Motor neuron (in vitro differentiated cells): Measurements from ENCODE around the gene DPM2. TPM values are rescaled to one million over a fixed set of nuclear protein-coding genes. Genes with fewer than 3 reads are reported as not detected.

Experiments used
- ATAC-seq, 8 experiments: fragments of 200-7000 bp; cut with Tn5 transposase; replicated peaks in 6 of 8; 2 replicates each; pipeline ENCODE4 v1.8.0; 2021; ENCODE audit warnings: mild to moderate bottlenecking in 8 of 8, moderate library complexity in 8 of 8
- H3K27ac ChIP-seq, 2 donors: fragments of 250-450 bp; sonication (Bioruptor Pico); 2 replicates each; pipeline ENCODE4 v1.9.0; 2021; ENCODE audit warnings: antibody characterized with exemption in 2 of 2, mild to moderate bottlenecking in 2 of 2, moderate library complexity in 1 of 2
- H3K4me1 ChIP-seq, 2 donors: fragments of 250-450 bp; sonication (Bioruptor Pico); replicated peaks in 1 of 2; 2 replicates each; pipeline ENCODE4 v1.6.1; 2021; ENCODE audit warnings: antibody characterized with exemption in 2 of 2, mild to moderate bottlenecking in 2 of 2, moderate library complexity in 1 of 2
- H3K4me3 ChIP-seq, 5 donors: fragments of 250-450 bp; sonication (Bioruptor Pico); 2 replicates each; pipeline ENCODE4 v1.9.0; 2021; ENCODE audit warnings: antibody characterized with exemption in 5 of 5, mild to moderate bottlenecking in 5 of 5, moderate library complexity in 4 of 5
- WGBS, 10 experiments: fragments of 450-650 bp; shearing (Covaris generic); methylation state at CpG; one replicate each; pipeline ENCODE4 v1.0.0; 2022; 5-methylcytosine and 5-hydroxymethylcytosine counted together
- in situ Hi-C, 9 experiments: fragments of 400-800 bp; cut with MboI; loops; one replicate each; pipeline ENCODE4 v1.15.0; 2021; ENCODE audit warnings: low sequenced_read_pairs in 9 of 9, low pct_unique_long_range_greater_than_20kb in 2 of 9; ENCODE audit not compliant: unreplicated experiment in 9 of 9
- total RNA-seq, 8 experiments: library from RNA; unstranded; fragments of 300-600 nt; gene quantifications; 2 replicates each; pipeline versions ENCODE4 v1.2.3 to v1.2.4, GENCODE V29; 2022

The DPM2 gene
- total RNA-seq, 8 experiments from 2014 or later: 22.5 to 37.6 (median 28.8) TPM

DNA sequence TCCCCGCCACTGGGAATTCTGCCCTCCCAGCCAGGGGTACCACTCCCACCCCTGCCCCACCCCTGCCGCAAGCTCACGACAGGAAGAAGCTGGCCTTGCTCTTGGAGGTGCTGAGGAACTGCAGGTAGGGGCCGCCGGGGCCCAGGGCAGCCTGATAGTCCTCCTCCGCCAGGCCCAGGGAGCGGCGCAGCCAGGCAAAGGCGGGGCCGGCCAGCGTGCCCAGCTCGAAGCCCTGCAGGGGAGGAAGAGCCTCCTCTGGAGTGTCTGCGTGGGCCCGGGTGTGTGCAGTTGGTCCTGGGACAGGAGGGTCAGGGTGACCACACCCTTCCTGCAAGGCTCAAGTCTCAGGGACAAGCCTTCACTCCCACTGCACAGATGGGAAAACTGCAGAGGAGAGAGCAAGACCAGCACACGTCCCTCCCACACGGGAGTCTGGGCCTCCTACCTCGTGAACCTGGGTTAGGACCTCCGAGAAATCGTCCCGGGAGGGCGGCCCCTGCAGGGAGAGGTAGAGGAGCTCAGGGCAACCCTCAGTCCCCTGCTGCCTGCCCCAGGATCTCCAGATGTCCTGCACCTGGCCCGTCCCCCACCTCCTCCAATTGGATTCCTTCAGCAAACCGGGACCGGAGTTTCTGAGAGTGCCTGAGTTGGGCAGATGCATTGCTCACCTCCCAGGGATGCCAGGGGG lies 9.5 kb downstream of the DPM2 start:
- H3K4me1 ChIP-seq: peaks cover 18 to 28% of the 10 kb centered on the region in 2 donors
- 20 to 38% (median 29%) methylated on average over 1 to 9 of the region's 24 CpGs; no CpG with 5 or more reads in 7 of the 10 experiments for WGBS, 10 experiments
- no peak overlapping the region for H3K4me3 ChIP-seq
- no peak overlapping the region for H3K27ac ChIP-seq
- in situ Hi-C loops: loop anchor here in 2 of 9 experiments (10.0 to 25.0 kb wide), 2 partner anchors 109 to 193 kb away; partner anchors contain the start of gene TOR2A (in 1 of the 2)
- peak in 3 of 8 experiments; percentile 32 to 47 (median 40) for ATAC-seq

DNA sequence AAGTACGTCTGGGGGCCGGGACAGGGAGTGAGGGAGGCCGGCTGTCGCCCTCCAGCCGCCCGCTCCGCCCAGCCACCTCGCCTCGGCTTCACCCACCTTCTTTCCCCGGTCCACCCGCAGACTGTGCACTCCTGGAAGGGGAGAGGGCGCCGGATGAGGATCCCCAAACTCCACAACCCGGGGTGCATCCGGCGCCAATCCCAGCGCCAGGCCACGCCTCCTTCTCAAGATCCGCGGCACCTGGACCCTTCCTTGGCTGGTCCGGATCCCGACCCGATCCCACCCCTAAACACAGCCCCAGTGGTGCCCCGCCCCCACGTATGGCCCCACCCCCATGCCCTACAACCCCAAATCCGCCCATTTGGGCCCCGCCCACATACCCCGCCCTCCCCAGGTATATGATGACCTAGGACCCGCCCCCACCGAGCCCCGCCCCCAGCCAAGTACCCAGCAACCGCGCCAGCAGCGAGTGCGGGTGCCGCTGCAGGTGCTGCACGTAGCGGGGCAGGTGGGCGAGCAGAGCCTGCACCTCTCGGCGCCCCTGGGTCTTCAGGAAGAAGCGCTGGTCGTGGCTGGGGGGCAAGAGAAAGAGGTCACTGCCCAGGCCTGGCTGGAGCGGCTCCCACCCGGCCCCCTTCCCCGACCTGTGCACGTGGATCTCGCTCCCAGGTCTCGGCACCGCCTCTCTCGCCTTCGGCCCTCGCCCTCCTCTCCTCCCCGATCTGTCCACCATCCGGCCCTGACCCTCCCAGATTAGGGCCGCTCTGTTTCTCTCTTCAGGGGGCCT lies 10.3 kb downstream of the DPM2 start:
- Histone ChIP-seq H3K27ac (no peak overlapping the region), H3K4me1 (peaks cover 18 to 28% of the 10 kb centered on the region in 2 donors), H3K4me3 (peak overlapping the region in 1 of 5 donors; percentile 15)
- ATAC-seq: peak in 2 of 8 experiments; percentile 2
- WGBS, 10 experiments: 3% methylated on average over 7 of the region's 56 CpGs; no CpG with 5 or more reads in 9 of the 10 experiments
- in situ Hi-C loops: loop anchor here in 2 of 9 experiments (10.0 to 25.0 kb wide), 2 partner anchors 110 to 193 kb away; partner anchors contain the start of gene TOR2A (in 1 of the 2)

DNA sequence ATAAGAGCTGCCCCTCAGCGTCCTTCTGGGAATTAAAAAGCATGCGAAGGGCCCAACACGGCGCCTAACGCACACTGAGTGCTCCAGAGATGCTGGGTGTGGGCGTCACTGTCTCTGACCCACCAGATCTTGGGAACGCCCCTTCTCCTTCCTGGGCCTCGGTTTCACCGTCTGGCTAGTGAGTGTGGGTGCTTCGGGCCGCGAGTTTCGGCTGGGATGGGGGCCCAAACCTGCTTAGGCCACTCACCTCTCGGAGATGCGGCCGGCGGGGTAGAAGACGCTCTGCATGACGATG lies 10.8 kb downstream of the DPM2 start:
- no peak overlapping the region for H3K27ac ChIP-seq
- 0 to 47% methylated on average over 3 of the region's 19 CpGs; no CpG with 5 or more reads in 8 of the 10 experiments for WGBS, 10 experiments
- peaks cover 17 to 27% of the 10 kb centered on the region in 2 donors for H3K4me1 ChIP-seq
- peak overlapping the region in 1 of 5 donors; percentile 15 for H3K4me3 ChIP-seq
- no peak for ATAC-seq
- in situ Hi-C loops: loop anchor here in 2 of 9 experiments (10.0 to 25.0 kb wide), 2 partner anchors 110 to 192 kb away; partner anchors contain the start of gene TOR2A (in 1 of the 2)

DNA sequence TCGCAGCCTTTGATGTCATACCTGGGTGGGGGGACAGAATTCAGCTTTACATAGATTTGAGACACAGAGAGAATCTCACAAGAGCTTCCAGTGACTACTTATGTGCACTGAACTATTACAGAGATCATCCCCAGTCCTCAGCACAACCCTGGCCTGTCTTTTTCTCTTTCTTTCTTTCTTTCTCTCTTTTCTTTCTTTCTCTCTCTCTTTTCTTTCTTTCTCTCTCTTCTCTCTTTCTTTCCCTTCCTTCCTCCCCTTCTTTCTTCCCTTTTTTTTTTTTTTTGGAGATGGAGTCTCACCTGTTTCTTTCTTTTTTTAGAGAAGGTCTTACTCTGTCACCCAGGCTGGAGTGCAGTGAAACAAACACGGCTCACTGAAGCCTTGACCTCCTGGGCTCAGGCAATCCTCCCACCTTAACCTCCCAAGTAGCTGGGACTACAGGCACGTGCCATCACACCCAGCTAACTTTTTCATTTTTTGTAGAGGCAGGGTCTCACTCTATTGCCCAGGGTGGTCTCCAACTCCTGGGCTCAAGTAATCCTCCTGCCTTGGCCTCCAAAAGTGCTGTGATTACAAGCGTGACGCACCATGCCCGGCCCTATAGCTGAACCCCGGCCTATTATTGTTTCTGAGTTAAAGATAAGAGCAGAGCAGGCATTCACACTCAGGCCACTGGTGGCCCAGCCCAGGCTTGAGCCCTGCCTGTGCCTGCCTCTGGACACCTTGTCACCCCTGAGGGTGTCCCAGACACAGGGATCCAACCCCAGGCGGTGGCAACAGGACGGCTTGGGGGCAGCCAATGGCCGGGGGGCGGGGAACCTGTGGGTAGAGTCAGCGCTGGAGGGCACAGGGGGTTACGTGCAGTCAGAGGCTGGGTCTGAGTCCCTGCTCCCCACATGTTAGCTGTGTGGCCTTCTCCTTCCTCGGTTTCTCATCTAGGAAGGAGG lies 11.4 kb downstream of the DPM2 start:
- Histone ChIP-seq H3K4me3 (no peak overlapping the region), H3K27ac (no peak overlapping the region), H3K4me1 (peaks cover 10 to 21% of the 10 kb centered on the region in 2 donors)
- WGBS, 10 experiments: 40 to 86% (median 71%) methylated on average over 1 to 5 of the region's 14 CpGs; no CpG with 5 or more reads in 1 of the 10 experiments
- ATAC-seq: no peak
- in situ Hi-C loops: loop anchor here in 2 of 9 experiments (10.0 to 25.0 kb wide), 2 partner anchors 111 to 191 kb away; partner anchors contain the start of gene TOR2A (in 1 of the 2)

DNA sequence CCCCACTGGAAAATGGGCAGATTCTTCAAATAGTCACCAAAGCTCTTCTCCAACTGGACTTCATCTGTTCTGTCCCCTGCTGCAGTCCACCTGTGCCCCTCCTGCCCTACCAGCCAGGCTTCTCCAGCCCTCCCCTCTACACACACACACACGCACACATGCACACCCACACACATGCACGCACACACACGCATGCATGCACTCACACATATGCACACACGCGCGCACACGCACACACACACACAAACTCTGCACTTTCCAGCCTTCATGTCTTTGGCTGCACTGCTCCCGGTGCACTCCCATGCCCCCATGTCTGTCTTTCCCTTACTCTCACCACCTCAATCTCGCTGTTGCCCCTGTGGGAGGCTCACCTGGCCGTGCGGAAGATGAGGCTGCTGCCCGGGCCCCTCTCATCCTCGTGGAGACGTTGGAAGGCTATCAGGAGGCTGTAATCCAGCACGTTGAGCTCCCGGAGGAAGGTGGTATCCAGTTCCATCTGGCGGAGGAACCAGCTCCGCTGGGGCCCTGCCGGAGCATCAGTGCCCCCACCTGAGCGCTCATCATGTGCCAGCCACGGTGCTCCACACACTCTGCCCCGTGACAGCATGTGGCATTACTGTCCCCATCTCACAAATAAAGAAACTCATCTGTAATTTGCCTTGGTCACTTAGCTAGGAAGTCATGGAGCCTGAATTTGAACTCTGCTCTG lies 12.8 kb downstream of the DPM2 start:
- in situ Hi-C loops: loop anchor here (10.0 to 25.0 kb wide), 3 partner anchors 112 to 338 kb away; partner anchors contain the start of gene TOR2A (in 1 of the 9)
- no peak overlapping the region for H3K27ac ChIP-seq
- no peak overlapping the region for H3K4me3 ChIP-seq
- H3K4me1 ChIP-seq: peaks cover 5 to 16% of the 10 kb centered on the region in 2 donors
- ATAC-seq: no peak
- WGBS, 10 experiments: 73 to 100% (median 93%) methylated on average over 2 to 10 of the region's 22 CpGs; no CpG with 5 or more reads in 4 of the 10 experiments

DNA sequence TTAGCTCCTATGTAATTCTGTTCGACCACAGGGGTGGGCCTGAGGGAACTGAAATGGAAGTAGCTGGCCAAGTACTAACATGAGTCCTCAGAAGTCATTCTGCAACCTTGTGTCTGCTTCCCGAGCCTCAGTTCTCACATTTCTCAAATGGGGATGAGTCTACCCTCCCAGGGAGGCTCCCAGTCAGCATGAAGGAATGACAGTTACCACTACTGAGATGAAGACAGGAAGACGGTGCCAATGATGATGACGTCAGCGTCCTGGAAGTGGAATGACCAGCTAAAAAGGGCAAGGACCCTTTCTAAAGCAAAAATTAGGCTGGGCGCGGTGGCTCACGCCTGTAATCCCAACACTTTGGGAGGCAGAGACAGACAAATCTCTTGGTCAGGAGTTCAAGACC lies 13.9 kb downstream of the DPM2 start:
- WGBS, 10 experiments: 10 to 90% (median 71%) methylated on average over 2 to 7 of the region's 8 CpGs; no CpG with 5 or more reads in 4 of the 10 experiments
- Histone ChIP-seq H3K27ac (no peak overlapping the region), H3K4me1 (peaks cover 5 to 11% of the 10 kb centered on the region in 2 donors), H3K4me3 (no peak overlapping the region)
- ATAC-seq: peak in 1 of 8 experiments; percentile 9
- in situ Hi-C loops: loop anchor here (10.0 to 25.0 kb wide), 2 partner anchors 189 to 336 kb away; partner anchors contain the start of gene TOR2A (in 1 of the 9)

DNA sequence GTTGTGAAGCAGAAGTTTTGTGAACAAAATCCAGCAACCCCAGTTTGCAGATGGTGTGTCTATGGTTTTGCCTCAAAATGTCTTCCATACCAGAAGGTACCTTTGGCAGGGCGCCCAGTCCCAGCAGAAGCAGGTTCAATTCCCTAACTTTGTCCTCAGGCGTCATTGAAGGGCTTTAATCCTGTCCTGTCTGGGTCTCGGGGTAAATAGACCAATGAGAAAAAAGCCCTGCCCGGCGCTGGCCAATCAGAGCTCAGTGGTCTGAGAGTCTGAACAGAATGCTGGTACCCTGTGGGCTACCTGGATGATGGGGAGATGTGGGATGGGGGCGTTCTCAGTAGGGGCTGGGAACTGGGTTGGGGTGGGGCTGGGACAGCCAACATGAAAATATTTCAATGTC lies 14.6 kb downstream of the DPM2 start:
- no peak overlapping the region for H3K27ac ChIP-seq
- H3K4me3 ChIP-seq: no peak overlapping the region
- no peak for ATAC-seq
- H3K4me1 ChIP-seq: peaks cover 5 to 12% of the 10 kb centered on the region in 2 donors
- 13 to 50% (median 40%) methylated on average over 1 to 3 of the region's 6 CpGs; no CpG with 5 or more reads in 5 of the 10 experiments for WGBS, 10 experiments
- in situ Hi-C loops: loop anchor here (10.0 to 25.0 kb wide), 2 partner anchors 188 to 336 kb away; partner anchors contain the start of gene TOR2A (in 1 of the 9)

DNA sequence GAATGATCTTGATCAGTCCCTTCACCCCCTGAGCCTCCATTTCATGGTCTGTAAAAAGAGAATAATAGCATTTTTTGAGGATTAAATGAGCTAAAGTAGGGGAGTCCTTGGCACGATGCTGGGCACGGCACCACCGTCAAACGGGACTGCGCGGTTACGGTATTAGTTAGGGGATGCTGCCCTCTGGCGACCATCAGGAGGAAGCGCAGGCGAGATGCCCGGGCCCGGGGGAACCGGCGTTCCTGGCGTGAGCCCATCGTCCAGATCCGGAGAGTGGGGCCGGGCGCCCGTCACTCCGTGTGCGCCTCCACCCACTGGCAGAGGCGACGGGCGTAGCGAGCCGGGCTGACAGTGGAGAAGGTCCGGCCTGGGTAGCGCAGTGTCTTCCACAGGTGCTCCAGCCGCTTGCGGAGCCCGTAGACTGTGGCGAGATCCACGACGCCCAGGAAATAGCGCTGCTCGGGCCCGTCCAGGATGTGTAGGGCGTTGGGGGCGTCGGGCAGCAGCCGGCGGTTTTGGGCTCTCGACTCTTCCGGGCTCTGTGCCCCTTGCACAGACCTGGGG lies 16.0 kb downstream of the DPM2 start:
- in situ Hi-C loops: loop anchor here (10.0 to 25.0 kb wide), 2 partner anchors 187 to 334 kb away; partner anchors contain the start of gene TOR2A (in 1 of the 9)
- Histone ChIP-seq H3K4me3 (no peak overlapping the region), H3K4me1 (peaks cover 0 to 11% of the 10 kb centered on the region in 2 donors), H3K27ac (no peak overlapping the region)
- 0 to 60% (median 1%) methylated on average over 4 to 15 of the region's 45 CpGs; no CpG with 5 or more reads in 3 of the 10 experiments for WGBS, 10 experiments
- peak in 4 of 8 experiments; percentile 1 to 38 (median 4) for ATAC-seq

DNA sequence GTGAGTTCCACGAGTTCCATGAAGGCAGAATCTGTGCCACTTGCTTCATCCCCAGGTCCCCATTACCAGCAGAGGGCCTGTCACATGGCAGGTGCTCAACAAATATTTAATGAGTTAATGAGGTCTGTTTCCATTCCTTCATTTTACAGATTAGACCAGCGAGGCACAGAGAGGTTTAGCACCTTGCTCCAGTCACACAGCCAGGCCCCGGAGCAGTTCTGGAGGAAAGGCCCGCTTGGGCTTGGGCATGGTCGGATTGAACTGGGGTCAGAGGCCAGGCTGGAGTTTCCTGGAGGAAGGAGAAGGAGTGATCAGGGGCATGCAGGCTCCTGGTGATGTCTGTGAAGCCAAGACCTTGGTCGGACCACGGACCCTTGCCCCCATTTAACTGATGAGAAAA lies 16.9 kb downstream of the DPM2 start:
- ATAC-seq: no peak
- Histone ChIP-seq H3K4me3 (no peak overlapping the region), H3K27ac (no peak overlapping the region), H3K4me1 (peaks cover 5 to 17% of the 10 kb centered on the region in 2 donors)
- 67 to 100% (median 82%) methylated on average over 1 to 6 of the region's 7 CpGs; no CpG with 5 or more reads in 2 of the 10 experiments for WGBS, 10 experiments
- in situ Hi-C loops: loop anchor here (10.0 to 25.0 kb wide), 2 partner anchors 186 to 333 kb away; partner anchors contain the start of gene TOR2A (in 1 of the 9)

DNA sequence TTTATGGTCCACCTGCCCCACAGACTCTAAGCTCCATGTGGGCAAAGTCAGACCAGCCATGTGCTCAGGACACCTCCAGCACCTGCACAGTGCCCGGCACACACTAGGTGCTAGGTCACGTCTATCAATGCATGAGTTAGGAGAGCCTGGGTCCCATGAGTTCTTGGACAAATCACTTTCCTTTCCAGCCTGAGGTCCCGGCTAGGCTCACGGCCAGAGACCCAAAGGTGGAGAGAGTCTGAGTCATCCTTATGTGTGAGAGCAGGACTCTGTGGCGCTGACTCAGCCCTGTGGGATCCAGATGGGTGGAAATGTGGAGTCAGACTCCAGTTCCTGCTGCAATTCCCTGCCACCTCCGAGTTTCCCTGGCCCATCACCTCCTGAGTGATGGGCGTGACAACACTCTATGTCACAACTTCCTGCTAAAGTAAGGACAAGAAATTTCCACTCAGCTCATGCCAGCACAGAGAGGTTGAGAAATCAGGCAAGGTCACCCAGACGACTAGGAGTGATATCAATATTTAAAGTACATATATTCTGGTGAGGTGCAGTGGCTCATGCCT lies 18.3 kb downstream of the DPM2 start:
- Histone ChIP-seq H3K4me3 (no peak overlapping the region), H3K4me1 (peaks cover 6 to 21% of the 10 kb centered on the region in 2 donors), H3K27ac (no peak overlapping the region)
- peak in 5 of 8 experiments; percentile 6 to 66 (median 19) for ATAC-seq
- in situ Hi-C loops: loop anchor here (25.0 kb wide), 1 partner anchor 332 kb away; no protein-coding TSS in a partner anchor
- 0 to 90% (median 58%) methylated on average over 2 to 3 of the region's 8 CpGs; no CpG with 5 or more reads in 3 of the 10 experiments for WGBS, 10 experiments
